Measurements from ENCODE around the gene HEPHL1.

GRCh38 chr11:94024547-94024946, 3.4 kb downstream of the HEPHL1 start:
- TF ChIP-seq, protein P1, sequence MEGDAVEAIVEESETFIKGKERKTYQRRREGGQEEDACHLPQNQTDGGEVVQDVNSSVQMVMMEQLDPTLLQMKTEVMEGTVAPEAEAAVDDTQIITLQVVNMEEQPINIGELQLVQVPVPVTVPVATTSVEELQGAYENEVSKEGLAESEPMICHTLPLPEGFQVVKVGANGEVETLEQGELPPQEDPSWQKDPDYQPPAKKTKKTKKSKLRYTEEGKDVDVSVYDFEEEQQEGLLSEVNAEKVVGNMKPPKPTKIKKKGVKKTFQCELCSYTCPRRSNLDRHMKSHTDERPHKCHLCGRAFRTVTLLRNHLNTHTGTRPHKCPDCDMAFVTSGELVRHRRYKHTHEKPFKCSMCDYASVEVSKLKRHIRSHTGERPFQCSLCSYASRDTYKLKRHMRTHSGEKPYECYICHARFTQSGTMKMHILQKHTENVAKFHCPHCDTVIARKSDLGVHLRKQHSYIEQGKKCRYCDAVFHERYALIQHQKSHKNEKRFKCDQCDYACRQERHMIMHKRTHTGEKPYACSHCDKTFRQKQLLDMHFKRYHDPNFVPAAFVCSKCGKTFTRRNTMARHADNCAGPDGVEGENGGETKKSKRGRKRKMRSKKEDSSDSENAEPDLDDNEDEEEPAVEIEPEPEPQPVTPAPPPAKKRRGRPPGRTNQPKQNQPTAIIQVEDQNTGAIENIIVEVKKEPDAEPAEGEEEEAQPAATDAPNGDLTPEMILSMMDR (IDR thresholded peaks at IDR 0.05): no peak
- TF ChIP-seq EZH2 (IDR thresholded peaks at IDR 0.05) (no peak), EZH2phosphoT487 (IDR thresholded peaks at IDR 0.05) (no peak)

Data from neural progenitor cell (in vitro differentiated cells).